Measurements from ENCODE around the gene ARHGAP45.

DNA sequence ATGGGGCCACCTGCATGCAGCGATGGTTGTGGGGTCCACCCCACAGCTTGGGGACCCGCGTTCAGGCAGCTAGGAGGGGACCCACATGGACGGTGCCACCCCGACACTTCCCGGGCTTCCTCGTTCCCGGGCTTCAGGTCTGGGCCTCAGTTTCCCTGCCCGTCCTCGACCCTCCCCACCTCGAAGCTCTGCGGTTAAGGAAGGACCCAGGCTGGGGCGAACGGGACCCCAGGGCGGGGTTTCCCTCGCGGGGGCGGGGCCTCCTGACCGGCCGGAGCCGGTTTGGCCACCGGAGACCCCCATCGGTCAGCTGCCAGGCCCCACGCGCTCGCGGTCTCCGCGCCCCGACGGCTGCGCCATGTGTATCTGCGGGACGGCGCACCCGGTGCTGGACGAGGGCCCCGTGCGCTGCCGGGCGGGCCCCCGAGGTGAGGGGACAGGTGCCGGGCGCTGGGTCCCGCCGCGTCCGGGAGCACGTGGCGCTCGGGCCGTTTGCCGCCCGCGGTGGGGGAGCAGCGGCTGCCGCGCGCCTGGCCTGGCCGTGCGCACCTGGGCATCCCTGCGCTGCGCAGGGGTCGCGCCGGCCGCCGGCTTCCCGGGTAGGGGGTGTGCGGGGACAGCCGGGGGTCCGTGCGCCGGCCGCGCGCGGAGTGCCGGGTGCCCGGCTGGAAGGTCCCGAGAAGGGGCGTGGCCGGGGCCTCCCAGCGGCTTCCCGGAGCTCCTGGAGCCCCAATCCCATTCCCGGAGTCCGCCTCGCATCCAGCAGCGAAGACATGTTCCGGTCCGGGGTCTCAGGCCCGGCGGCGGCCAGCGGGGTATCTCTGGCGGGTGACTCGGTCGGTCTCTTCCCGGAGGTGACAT, 4.2 kb downstream of the ARHGAP45 start:
- TF ChIP-seq, protein P1, sequence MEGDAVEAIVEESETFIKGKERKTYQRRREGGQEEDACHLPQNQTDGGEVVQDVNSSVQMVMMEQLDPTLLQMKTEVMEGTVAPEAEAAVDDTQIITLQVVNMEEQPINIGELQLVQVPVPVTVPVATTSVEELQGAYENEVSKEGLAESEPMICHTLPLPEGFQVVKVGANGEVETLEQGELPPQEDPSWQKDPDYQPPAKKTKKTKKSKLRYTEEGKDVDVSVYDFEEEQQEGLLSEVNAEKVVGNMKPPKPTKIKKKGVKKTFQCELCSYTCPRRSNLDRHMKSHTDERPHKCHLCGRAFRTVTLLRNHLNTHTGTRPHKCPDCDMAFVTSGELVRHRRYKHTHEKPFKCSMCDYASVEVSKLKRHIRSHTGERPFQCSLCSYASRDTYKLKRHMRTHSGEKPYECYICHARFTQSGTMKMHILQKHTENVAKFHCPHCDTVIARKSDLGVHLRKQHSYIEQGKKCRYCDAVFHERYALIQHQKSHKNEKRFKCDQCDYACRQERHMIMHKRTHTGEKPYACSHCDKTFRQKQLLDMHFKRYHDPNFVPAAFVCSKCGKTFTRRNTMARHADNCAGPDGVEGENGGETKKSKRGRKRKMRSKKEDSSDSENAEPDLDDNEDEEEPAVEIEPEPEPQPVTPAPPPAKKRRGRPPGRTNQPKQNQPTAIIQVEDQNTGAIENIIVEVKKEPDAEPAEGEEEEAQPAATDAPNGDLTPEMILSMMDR (IDR thresholded peaks at IDR 0.05; ENCODE audit: low read depth, low read length): no peak
- no peak for TF ChIP-seq EZH2phosphoT487 (IDR thresholded peaks at IDR 0.05; ENCODE audit: low read depth)
